Left lung (tissue), 10 donors: ENCODE measurements around the gene LMF1. TPM values are rescaled to one million over a fixed set of nuclear protein-coding genes. Genes with fewer than 3 reads are reported as not detected.

Experiments used
- ATAC-seq: fragments of 200-7000 bp; cut with Tn5 transposase; one replicate; pipeline ENCODE4 v1.9.1; 2020; ENCODE audit warnings: moderate library complexity
- DNase-seq, 4 donors: peaks; one replicate each; pipeline ENCODE4 v3.0.0-alpha.2; 2013 to 2020
- H3K27ac ChIP-seq, 2 donors: fragments of 200-600 bp; sonication (generic) in 1 of 2; one replicate each; pipeline versions ENCODE4 v1.5.0 to v1.8.0; 2020 to 2021
- H3K27me3 ChIP-seq, 2 donors: fragments of 200-600 bp; sonication (generic) in 1 of 2; one replicate each; pipeline versions ENCODE4 v1.5.0 to v1.8.0; 2020 to 2021
- H3K36me3 ChIP-seq, 2 donors: fragments of 200-600 bp; sonication (generic) in 1 of 2; one replicate each; pipeline versions ENCODE4 v1.5.0 to v1.8.0; 2020 to 2021
- H3K4me1 ChIP-seq, 2 donors: fragments of 200-600 bp; one replicate each; pipeline ENCODE4 v1.8.0; 2021
- H3K4me3 ChIP-seq, 2 donors: fragments of 200-600 bp; sonication (generic) in 1 of 2; one replicate each; pipeline versions ENCODE4 v1.5.0 to v1.8.0; 2020 to 2021; ENCODE audit warnings: mild to moderate bottlenecking in 1 of 2
- H3K9me3 ChIP-seq, 2 donors: fragments of 200-600 bp; sonication (generic) in 1 of 2; one replicate each; pipeline versions ENCODE4 v1.5.0 to v1.8.0; 2020 to 2021
- CTCF ChIP-seq, 2 donors: fragments of 200-600 bp; sonication (generic) in 1 of 2; IDR thresholded peaks; one replicate each; pipeline versions ENCODE4 v1.5.0 to v1.8.0; 2021; ENCODE audit warnings: antibody characterized with exemption in 2 of 2
- intact Hi-C, 2 donors: fragments of 100-400 bp; cut with DNase I; formaldehyde crosslinking; loops; one replicate each; pipeline versions ENCODE4 v1.11.2 to v1.14.2; 2022
- polyA plus RNA-seq, 6 donors: library from polyadenylated mRNA; unstranded; fragments of 120-200 nt; gene quantifications; one replicate each; pipeline ENCODE4 v1.2.1, GENCODE V29; 2013; ENCODE audit not compliant: insufficient read length in 6 of 6
- total RNA-seq, 2 donors: library from RNA; stranded (reverse); fragmentation: NEBNext Ultra II Directional; extraction: Animal tissue kit (Norgen Biotek cat#: 25700); gene quantifications; one replicate each; pipeline ENCODE4 v1.2.1, GENCODE V29; 2021
- donor health status: DM: no; HTN: yes; CAD: no.
- donor health status: DM: no; HTN: no; CAD: no.

The LMF1 gene
- total and polyA plus RNA-seq, 8 donors = 15.5 to 23.1 (median 20.4) TPM

- Histone ChIP-seq H3K4me3 (no peak overlapping the region), H3K4me1 (no peaks in the 10 kb centered on the region), H3K27ac (no peak overlapping the region), H3K9me3 (no peaks in the 10 kb centered on the region), H3K36me3 (no peaks in the 10 kb centered on the region), H3K27me3 (peaks cover under 1 to 47% of the 10 kb centered on the region in 2 donors)
- no peak for ATAC-seq
- intact Hi-C loops = no loop called here
- TF ChIP-seq CTCF (IDR thresholded peaks at IDR 0.05) = no peak
- DNase-seq = peak in 2 of 4 donors; percentile 18 to 72
These were observed 44.1 kb upstream of the LMF1 start for GRCh38 chr16:1014771-1015495.

GRCh38 chr16:1014221-1014620, 43.4 kb upstream of the LMF1 start:
- Histone ChIP-seq H3K9me3 (no peaks in the 10 kb centered on the region), H3K36me3 (no peaks in the 10 kb centered on the region), H3K27ac (no peak overlapping the region), H3K4me3 (no peak overlapping the region), H3K27me3 (peaks cover 8 to 47% of the 10 kb centered on the region in 2 donors), H3K4me1 (no peaks in the 10 kb centered on the region)
- DNase-seq (no peak), ATAC-seq (no peak)
- intact Hi-C loops = no loop called here
- no peak for TF ChIP-seq CTCF (IDR thresholded peaks at IDR 0.05)

DNA sequence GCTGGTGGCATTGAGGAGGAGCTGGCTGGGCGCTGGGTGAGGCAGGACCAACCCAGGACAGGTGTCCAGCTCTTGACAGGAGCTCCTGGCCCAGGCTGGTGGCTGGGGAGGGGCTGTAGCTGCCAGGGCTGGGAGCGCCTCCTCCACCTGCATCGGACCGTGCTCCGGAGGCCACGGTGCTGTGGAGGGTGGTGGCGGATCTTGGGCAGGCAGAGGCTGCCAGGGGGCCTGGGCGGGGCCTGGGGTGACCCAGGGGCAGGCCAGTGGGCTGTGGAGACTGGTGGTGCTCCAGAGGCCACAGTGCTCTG, 42.8 kb upstream of the LMF1 start:
- TF ChIP-seq CTCF (IDR thresholded peaks at IDR 0.05) = no peak

GRCh38 chr16:1012722-1013592, 42.2 kb upstream of the LMF1 start:
- ATAC-seq (no peak), DNase-seq (no peak)
- no peak overlapping the region for H3K4me3 ChIP-seq
- intact Hi-C loops = no loop called here
- no peak overlapping the region for H3K27ac ChIP-seq
- H3K36me3 ChIP-seq = no peaks in the 10 kb centered on the region
- no peaks in the 10 kb centered on the region for H3K9me3 ChIP-seq
- no peaks in the 10 kb centered on the region for H3K4me1 ChIP-seq
- peaks cover 9 to 50% of the 10 kb centered on the region in 2 donors for H3K27me3 ChIP-seq
- no peak for TF ChIP-seq CTCF (IDR thresholded peaks at IDR 0.05)

More for the DNA sequence above, 42.8 kb upstream of the LMF1 start:
- intact Hi-C loops = no loop called here
- ATAC-seq = no peak
- peaks cover 9 to 47% of the 10 kb centered on the region in 2 donors for H3K27me3 ChIP-seq
- no peak overlapping the region for H3K27ac ChIP-seq
- H3K4me1 ChIP-seq = no peaks in the 10 kb centered on the region
- H3K9me3 ChIP-seq = no peaks in the 10 kb centered on the region
- DNase-seq = no peak
- no peak overlapping the region for H3K4me3 ChIP-seq
- H3K36me3 ChIP-seq = no peaks in the 10 kb centered on the region

DNA sequence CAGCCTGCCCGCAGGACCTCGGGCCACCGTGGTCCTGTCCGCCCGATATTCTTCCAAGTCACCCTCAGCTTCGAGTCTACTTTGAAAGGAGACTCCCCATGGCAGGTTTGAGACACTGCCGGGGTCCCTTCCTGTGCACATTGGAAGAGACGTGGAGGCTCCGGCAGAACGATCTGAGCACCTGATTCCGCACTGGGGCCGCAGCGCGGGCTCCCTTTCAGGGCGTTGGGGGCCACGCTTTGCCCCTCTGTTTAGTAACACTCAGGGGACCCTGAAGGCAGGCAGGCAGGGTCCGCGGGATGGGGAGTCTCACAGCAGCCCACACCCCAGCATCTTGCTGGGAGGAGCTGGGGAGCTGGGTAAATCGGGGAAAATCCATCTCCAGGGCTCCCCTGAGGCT, 41.4 kb upstream of the LMF1 start:
- H3K9me3 ChIP-seq = no peaks in the 10 kb centered on the region
- no peaks in the 10 kb centered on the region for H3K4me1 ChIP-seq
- DNase-seq = no peak
- no peak overlapping the region for H3K27ac ChIP-seq
- H3K36me3 ChIP-seq = no peaks in the 10 kb centered on the region
- no peak for ATAC-seq
- peaks cover 9 to 58% of the 10 kb centered on the region in 2 donors for H3K27me3 ChIP-seq
- TF ChIP-seq CTCF (IDR thresholded peaks at IDR 0.05) = no peak
- intact Hi-C loops = no loop called here
- H3K4me3 ChIP-seq = no peak overlapping the region
